Activated T-cell treated with anti-CD3 and anti-CD28 coated beads, Interleukin-2, amount 50 U/mL, for 72 hours (primary cell): Measurements from ENCODE around the gene C19orf44. TPM values are rescaled to one million over a fixed set of nuclear protein-coding genes. Genes with fewer than 3 reads are reported as not detected.
"Not testable (repeated sequence)": the region's sequence is repeated elsewhere in the genome, so short reads cannot be mapped to it uniquely, and the experiment has no call there.

Experiments used
- ATAC-seq, 2 donors: fragments of 150-1000 bp; cut with Tn5 transposase; replicated peaks in 1 of 2; 2 replicates each; pipeline ENCODE4 v1.10.0; 2021; ENCODE audit warnings: moderate library complexity in 2 of 2, mild to moderate bottlenecking in 1 of 2
- DNase-seq, 2 donors: peaks; one replicate each; pipeline ENCODE4 v3.0.0; 2021 to 2022; ENCODE audit warnings: mixed read lengths in 1 of 2
- H3K27ac Mint-ChIP-seq: one replicate; pipeline ENCODE4 v1.8.0; 2022; ENCODE audit warnings: mild to moderate bottlenecking, moderate library complexity, mixed read lengths
- H3K27me3 Mint-ChIP-seq: one replicate; pipeline ENCODE4 v1.8.0; 2022; ENCODE audit warnings: low read depth, mixed read lengths
- H3K36me3 Mint-ChIP-seq, 2 donors: one replicate each; pipeline ENCODE4 v1.8.0; 2022; ENCODE audit warnings: mixed read lengths in 2 of 2, mild to moderate bottlenecking in 1 of 2; ENCODE audit not compliant: insufficient read depth in 2 of 2
- H3K4me1 Mint-ChIP-seq: one replicate; pipeline ENCODE4 v1.8.0; 2022; ENCODE audit warnings: low read depth, mixed read lengths
- H3K4me3 Mint-ChIP-seq, 2 donors: one replicate each; pipeline ENCODE4 v1.8.0; 2022; ENCODE audit warnings: mild to moderate bottlenecking in 2 of 2, mixed read lengths in 2 of 2, moderate library complexity in 2 of 2
- H3K9me3 Mint-ChIP-seq, 2 donors: one replicate each; pipeline ENCODE4 v1.8.0; 2022; ENCODE audit warnings: mixed read lengths in 2 of 2
- total RNA-seq, 2 donors: library from RNA; stranded (reverse); gene quantifications; one replicate each; pipeline ENCODE4 v1.2.3, GENCODE V29; 2022

The C19orf44 gene
- total RNA-seq, 2 donors from 2014 or later: 3.0 to 3.4 TPM

GRCh38 chr19:16473875-16474392 is 22.3 kb upstream of the C19orf44 start:
- no peak for ATAC-seq
- Mint-ChIP-seq H3K27ac (no peak overlapping the region), H3K36me3 (peaks cover 2% of the 10 kb centered on the region in 2 donors), H3K4me3 (no peak overlapping the region), H3K9me3 (peaks cover 0 to 2% of the 10 kb centered on the region in 2 donors), H3K4me1 (peaks cover 21% of the 10 kb centered on the region), H3K27me3 (no peaks in the 10 kb centered on the region)
- DNase-seq: no peak

DNA sequence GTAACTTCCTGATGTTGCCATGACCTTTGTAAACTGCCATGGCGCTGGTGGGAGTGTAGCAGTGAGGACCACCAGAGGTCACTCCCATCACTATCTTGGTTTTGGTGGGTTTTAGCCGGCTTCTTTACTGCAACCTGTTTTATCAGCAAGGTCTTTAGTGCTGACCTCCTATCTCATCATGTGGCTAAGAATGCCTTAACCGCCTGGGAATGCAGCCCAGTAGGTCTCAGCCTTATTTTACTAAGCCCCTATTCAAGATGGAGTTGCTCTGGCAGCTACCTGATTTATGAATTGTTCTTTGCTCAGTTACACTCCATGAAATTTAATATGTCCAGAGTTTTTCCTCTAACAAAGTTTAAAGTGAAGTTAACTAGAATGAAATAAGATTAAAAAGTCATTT is 19.8 kb upstream of the C19orf44 start:
- no peak overlapping the region for H3K27ac Mint-ChIP-seq
- H3K36me3 Mint-ChIP-seq: peaks cover 0 to 2% of the 10 kb centered on the region in 2 donors
- no peak overlapping the region for H3K4me3 Mint-ChIP-seq
- no peaks in the 10 kb centered on the region for H3K27me3 Mint-ChIP-seq
- no peaks in the 10 kb centered on the region for H3K4me1 Mint-ChIP-seq
- peaks cover 0 to 2% of the 10 kb centered on the region in 2 donors for H3K9me3 Mint-ChIP-seq
- no peak for DNase-seq
- ATAC-seq: no peak

- ATAC-seq (no peak), DNase-seq (no peak)
- Mint-ChIP-seq H3K36me3 (peaks cover 0 to 2% of the 10 kb centered on the region in 2 donors), H3K4me3 (no peak overlapping the region), H3K9me3 (peaks cover 0 to 2% of the 10 kb centered on the region in 2 donors), H3K27ac (no peak overlapping the region), H3K27me3 (no peaks in the 10 kb centered on the region), H3K4me1 (no peaks in the 10 kb centered on the region)
Measured at GRCh38 chr19:16477311-16477710, 18.9 kb upstream of the C19orf44 start.

- H3K27ac Mint-ChIP-seq: no peak overlapping the region
- no peaks in the 10 kb centered on the region for H3K36me3 Mint-ChIP-seq
- H3K9me3 Mint-ChIP-seq: no peaks in the 10 kb centered on the region
- DNase-seq (no peak), ATAC-seq (no peak)
- H3K4me1 Mint-ChIP-seq: no peaks in the 10 kb centered on the region
- H3K4me3 Mint-ChIP-seq: no peak overlapping the region
- no peaks in the 10 kb centered on the region for H3K27me3 Mint-ChIP-seq
Measured at GRCh38 chr19:16482745-16483144, 13.4 kb upstream of the C19orf44 start.

- not testable (repeated sequence) for H3K9me3 Mint-ChIP-seq, DNase-seq, H3K36me3 Mint-ChIP-seq, H3K27ac Mint-ChIP-seq, ATAC-seq, H3K4me1 Mint-ChIP-seq, H3K4me3 Mint-ChIP-seq, H3K27me3 Mint-ChIP-seq
Measured at GRCh38 chr19:16486476-16486875, 9.7 kb upstream of the C19orf44 start.

- Mint-ChIP-seq H3K9me3 (no peaks in the 10 kb centered on the region), H3K4me3 (peak overlapping the region; percentile 89 to 92), H3K27me3 (no peaks in the 10 kb centered on the region), H3K27ac (no peak overlapping the region), H3K36me3 (peaks cover 0 to 2% of the 10 kb centered on the region in 2 donors), H3K4me1 (peaks cover 32% of the 10 kb centered on the region)
- DNase-seq (no peak), ATAC-seq (no peak)
Measured at GRCh38 chr19:16496613-16496983, 404 bp downstream of the C19orf44 start.

- no peaks in the 10 kb centered on the region for H3K9me3 Mint-ChIP-seq
- H3K4me1 Mint-ChIP-seq: peaks cover 32% of the 10 kb centered on the region
- H3K27ac Mint-ChIP-seq: no peak overlapping the region
- ATAC-seq (no peak), DNase-seq (no peak)
- no peaks in the 10 kb centered on the region for H3K27me3 Mint-ChIP-seq
- peaks cover 0 to 2% of the 10 kb centered on the region in 2 donors for H3K36me3 Mint-ChIP-seq
- peak overlapping the region; percentile 89 to 92 for H3K4me3 Mint-ChIP-seq
Measured at GRCh38 chr19:16497042-16497441, 848 bp downstream of the C19orf44 start.

GRCh38 chr19:16497837-16498236 is 1.6 kb downstream of the C19orf44 start:
- Mint-ChIP-seq H3K27ac (no peak overlapping the region), H3K27me3 (no peaks in the 10 kb centered on the region), H3K9me3 (no peaks in the 10 kb centered on the region), H3K36me3 (peaks cover 0 to 2% of the 10 kb centered on the region in 2 donors), H3K4me3 (peak overlapping the region; percentile 89 to 92), H3K4me1 (peaks cover 32% of the 10 kb centered on the region)
- ATAC-seq (no peak), DNase-seq (no peak)

GRCh38 chr19:16504271-16504670 is 8.1 kb downstream of the C19orf44 start:
- no peak for DNase-seq
- H3K4me1 Mint-ChIP-seq: no peaks in the 10 kb centered on the region
- no peak overlapping the region for H3K27ac Mint-ChIP-seq

GRCh38 chr19:16506161-16506560 is 10.0 kb downstream of the C19orf44 start:
- not testable (repeated sequence) for H3K9me3 Mint-ChIP-seq, H3K27me3 Mint-ChIP-seq, H3K36me3 Mint-ChIP-seq, ATAC-seq, H3K27ac Mint-ChIP-seq, H3K4me1 Mint-ChIP-seq, DNase-seq, H3K4me3 Mint-ChIP-seq

More at GRCh38 chr19:16504271-16504670, 8.1 kb downstream of the C19orf44 start:
- peaks cover 0 to 3% of the 10 kb centered on the region in 2 donors for H3K36me3 Mint-ChIP-seq
- H3K27me3 Mint-ChIP-seq: no peaks in the 10 kb centered on the region
- H3K4me3 Mint-ChIP-seq: no peak overlapping the region
- no peak for ATAC-seq
- no peaks in the 10 kb centered on the region for H3K9me3 Mint-ChIP-seq

- Mint-ChIP-seq H3K9me3 (no peaks in the 10 kb centered on the region), H3K4me3 (no peak overlapping the region), H3K4me1 (no peaks in the 10 kb centered on the region), H3K36me3 (peaks cover 0 to 3% of the 10 kb centered on the region in 2 donors), H3K27me3 (no peaks in the 10 kb centered on the region), H3K27ac (no peak overlapping the region)
- DNase-seq (no peak), ATAC-seq (no peak)
Measured at GRCh38 chr19:16506961-16507360, 10.8 kb downstream of the C19orf44 start.

GRCh38 chr19:16508546-16508945 is 12.4 kb downstream of the C19orf44 start:
- DNase-seq: no peak
- H3K27me3 Mint-ChIP-seq: no peaks in the 10 kb centered on the region
- H3K4me1 Mint-ChIP-seq: no peaks in the 10 kb centered on the region
- no peak overlapping the region for H3K4me3 Mint-ChIP-seq
- H3K9me3 Mint-ChIP-seq: no peaks in the 10 kb centered on the region
- H3K36me3 Mint-ChIP-seq: peaks cover 0 to 3% of the 10 kb centered on the region in 2 donors
- ATAC-seq: no peak
- H3K27ac Mint-ChIP-seq: no peak overlapping the region

DNA sequence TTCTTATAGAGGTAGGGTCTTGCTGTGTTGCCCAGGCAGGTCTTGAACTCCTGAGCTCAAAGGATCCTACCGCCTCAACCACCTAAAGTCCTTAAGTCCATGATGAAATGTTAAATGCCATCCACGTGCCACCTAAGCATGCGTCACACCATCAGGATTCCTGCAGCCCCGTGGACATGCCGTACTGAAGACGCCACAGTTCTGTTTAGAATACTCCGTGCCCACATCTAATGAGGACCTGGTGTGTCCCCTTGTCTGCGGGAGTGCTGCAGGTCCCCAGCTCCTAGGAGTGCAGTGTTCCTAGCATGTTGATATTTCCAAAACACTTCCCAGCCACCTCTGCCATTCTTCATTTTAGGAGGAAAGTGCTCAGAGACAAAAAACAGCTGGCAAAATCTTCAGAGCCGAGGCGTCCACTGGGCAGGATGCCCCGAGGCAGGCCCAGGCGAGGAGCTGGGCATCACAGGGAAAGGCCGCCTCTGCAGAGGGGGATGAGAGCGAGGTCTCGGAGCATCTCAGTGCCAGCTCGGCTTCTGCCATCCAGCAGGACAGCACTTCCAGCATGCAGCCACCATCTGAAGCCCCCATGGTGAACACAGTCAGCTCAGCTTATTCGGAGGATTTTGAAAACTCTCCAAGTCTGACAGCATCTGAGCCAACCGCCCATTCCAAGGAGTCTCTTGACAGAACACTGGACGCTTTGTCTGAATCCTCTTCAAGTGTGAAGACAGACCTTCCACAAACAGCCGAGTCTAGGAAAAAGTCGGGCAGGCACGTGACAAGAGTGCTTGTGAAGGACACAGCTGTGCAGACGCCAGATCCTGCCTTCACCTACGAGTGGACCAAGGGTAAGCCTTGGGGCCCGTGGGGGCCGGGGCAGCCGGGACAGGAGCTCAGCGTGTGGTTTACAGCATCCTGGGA is 13.2 kb downstream of the C19orf44 start:
- no peak for DNase-seq
- Mint-ChIP-seq H3K27ac (no peak overlapping the region), H3K9me3 (no peaks in the 10 kb centered on the region), H3K27me3 (no peaks in the 10 kb centered on the region), H3K36me3 (peaks cover 0 to 3% of the 10 kb centered on the region in 2 donors), H3K4me3 (no peak overlapping the region), H3K4me1 (no peaks in the 10 kb centered on the region)
- ATAC-seq: no peak
